GM18873 (cell line): ENCODE measurements around the gene PPM1H.
"Not testable (repeated sequence)": the region's sequence is repeated elsewhere in the genome, so short reads cannot be mapped to it uniquely, and the experiment has no call there.

Experiments used
- ATAC-seq: cut with Tn5 transposase; IDR thresholded peaks from one replicate; pipeline ENCODE4 v1.9.1; 2021; ENCODE audit warnings: mild to moderate bottlenecking, moderate library complexity, moderate number of reproducible peaks; ENCODE audit not compliant: unreplicated experiment, low FRiP score

The PPM1H gene

GRCh38 chr12:62664951-62665350, 270.0 kb downstream of the PPM1H start:
- not testable (repeated sequence) for ATAC-seq

GRCh38 chr12:62660756-62661155, 274.2 kb downstream of the PPM1H start:
- ATAC-seq, result no peak

GRCh38 chr12:62659453-62660295, 275.3 kb downstream of the PPM1H start:
- no peak for ATAC-seq

GRCh38 chr12:62658910-62659309, 276.0 kb downstream of the PPM1H start:
- ATAC-seq, result no peak

- ATAC-seq, result no peak
Observed at GRCh38 chr12:62657363-62657632, 277.7 kb downstream of the PPM1H start.

- no peak for ATAC-seq
Observed at GRCh38 chr12:62656591-62657362, 278.2 kb downstream of the PPM1H start.

- ATAC-seq, result no peak
Observed at GRCh38 chr12:62655666-62656151, 279.2 kb downstream of the PPM1H start.

GRCh38 chr12:62654326-62655241, 280.4 kb downstream of the PPM1H start:
- ATAC-seq, result no peak

GRCh38 chr12:62653740-62654139, 281.2 kb downstream of the PPM1H start:
- ATAC-seq, result no peak

GRCh38 chr12:62653304-62653703, 281.6 kb downstream of the PPM1H start:
- ATAC-seq, result no peak

GRCh38 chr12:62651138-62651537, 283.8 kb downstream of the PPM1H start:
- no peak for ATAC-seq

GRCh38 chr12:62649412-62650138, 285.4 kb downstream of the PPM1H start:
- ATAC-seq, result no peak

GRCh38 chr12:62647586-62647985, 287.4 kb downstream of the PPM1H start:
- ATAC-seq, result no peak

GRCh38 chr12:62646566-62646965, 288.4 kb downstream of the PPM1H start:
- no peak for ATAC-seq

GRCh38 chr12:62643486-62643885, 291.5 kb downstream of the PPM1H start:
- ATAC-seq, result no peak

GRCh38 chr12:62642486-62642885, 292.5 kb downstream of the PPM1H start:
- no peak for ATAC-seq

- peak; percentile 90 for ATAC-seq
Observed at GRCh38 chr12:62640910-62641448, 294.0 kb downstream of the PPM1H start.

GRCh38 chr12:62637679-62638078, 297.3 kb downstream of the PPM1H start:
- no peak for ATAC-seq

GRCh38 chr12:62635649-62636048, 299.3 kb downstream of the PPM1H start:
- no peak for ATAC-seq

GRCh38 chr12:62632411-62632918, 302.5 kb downstream of the PPM1H start:
- peak; percentile 34 for ATAC-seq
